GM18873 (cell line): Measurements from ENCODE around the gene ALOX5AP.
"Not testable (repeated sequence)": the region's sequence is repeated elsewhere in the genome, so short reads cannot be mapped to it uniquely, and the experiment has no call there.

Source experiments
- ATAC-seq: cut with Tn5 transposase; IDR thresholded peaks from one replicate; pipeline ENCODE4 v1.9.1; 2021; ENCODE audit warnings: mild to moderate bottlenecking, moderate library complexity, moderate number of reproducible peaks; ENCODE audit not compliant: unreplicated experiment, low FRiP score

The ALOX5AP gene

DNA sequence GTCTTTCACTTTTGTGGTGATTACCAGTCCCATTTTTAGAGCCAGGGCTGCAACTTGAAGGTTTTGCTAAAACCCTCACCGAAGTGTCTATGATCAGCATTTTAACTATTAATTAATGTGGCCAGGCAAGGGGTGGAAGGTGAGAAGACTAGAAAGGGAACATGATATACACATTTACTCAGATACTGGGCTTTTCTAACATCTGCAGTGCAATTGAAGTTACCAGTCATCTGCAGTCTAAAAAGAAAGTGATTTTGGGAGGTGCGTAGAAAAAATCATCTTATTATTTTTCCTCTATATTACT is 481 bp downstream of the ALOX5AP start:
- no peak for ATAC-seq

DNA sequence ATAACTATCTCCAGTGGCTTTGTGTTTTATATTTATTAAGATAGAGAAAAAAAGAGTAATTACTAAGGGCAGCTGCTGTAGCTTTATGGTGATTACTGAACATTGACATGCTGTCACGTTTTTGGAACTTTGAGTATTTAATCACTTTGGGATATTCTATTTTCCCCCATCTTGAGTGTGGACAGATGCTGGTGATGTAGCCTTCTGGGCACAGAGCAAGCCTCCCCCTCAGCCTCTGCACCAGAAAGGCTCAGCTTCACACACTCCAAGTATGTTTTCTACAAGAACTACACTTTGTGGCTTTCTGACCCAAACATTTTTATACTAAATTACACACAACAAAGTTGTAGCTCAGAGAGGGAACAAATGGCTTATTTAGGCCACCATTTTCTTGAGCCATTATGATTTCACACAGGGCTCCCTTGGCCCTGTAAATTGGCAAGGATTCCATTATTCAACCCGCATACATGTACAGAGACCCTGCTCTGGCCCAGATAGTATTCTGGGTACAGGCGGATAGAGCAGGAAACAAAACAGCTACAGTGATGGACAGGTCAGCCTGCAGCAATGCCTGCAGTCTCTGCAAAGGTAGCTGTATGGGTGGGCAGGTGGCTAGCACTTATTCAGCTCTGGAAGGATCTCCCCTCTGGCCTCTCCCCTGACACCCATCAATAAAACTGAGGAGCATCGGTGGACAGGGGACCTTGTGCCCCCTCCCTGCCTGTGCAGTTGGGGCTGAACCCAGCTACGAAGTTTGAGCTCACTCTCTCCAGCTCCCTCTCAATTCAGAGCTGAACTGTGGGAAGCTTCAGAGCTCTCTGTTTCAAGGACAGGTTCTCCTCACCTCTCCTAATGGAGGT is 1.3 kb downstream of the ALOX5AP start:
- no peak for ATAC-seq

DNA sequence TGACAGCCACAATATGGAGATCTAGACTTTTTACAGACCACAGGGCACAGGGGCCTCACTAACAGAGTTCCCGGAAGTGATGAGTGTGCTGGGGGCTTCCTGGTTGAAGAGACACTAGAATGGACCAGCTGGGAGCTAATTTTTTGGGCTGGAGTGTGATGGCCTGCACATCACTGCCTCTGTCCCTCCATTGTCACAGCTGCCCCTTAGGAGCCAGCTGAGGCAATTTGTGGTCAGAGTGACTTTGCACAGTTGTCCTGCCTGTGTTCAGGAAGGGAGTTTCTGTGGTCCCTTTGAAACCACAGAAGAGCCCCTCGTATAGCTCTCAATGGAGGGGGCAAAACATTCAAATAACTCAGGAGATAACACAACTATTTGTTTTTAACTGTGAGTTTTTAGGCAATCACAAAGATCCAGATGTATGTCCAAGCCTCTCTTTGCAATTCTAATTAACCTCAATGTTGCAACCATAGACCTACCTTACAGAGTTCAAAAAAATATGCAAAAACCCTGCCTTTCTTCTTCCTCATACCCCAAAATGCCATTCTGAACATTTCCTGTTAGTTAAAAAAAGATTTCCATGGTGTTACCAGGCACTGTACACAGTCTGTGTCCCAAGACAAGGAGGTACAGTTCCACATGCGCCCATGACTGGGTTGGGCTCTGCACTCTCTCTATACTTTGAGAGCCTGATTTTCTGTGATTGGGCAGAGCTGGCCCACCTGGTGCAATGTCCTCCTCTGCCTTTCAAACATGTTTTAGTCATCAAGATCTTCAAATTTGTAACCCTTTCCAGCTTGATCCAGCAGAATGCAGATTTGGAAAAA is 2.4 kb downstream of the ALOX5AP start:
- no peak for ATAC-seq

DNA sequence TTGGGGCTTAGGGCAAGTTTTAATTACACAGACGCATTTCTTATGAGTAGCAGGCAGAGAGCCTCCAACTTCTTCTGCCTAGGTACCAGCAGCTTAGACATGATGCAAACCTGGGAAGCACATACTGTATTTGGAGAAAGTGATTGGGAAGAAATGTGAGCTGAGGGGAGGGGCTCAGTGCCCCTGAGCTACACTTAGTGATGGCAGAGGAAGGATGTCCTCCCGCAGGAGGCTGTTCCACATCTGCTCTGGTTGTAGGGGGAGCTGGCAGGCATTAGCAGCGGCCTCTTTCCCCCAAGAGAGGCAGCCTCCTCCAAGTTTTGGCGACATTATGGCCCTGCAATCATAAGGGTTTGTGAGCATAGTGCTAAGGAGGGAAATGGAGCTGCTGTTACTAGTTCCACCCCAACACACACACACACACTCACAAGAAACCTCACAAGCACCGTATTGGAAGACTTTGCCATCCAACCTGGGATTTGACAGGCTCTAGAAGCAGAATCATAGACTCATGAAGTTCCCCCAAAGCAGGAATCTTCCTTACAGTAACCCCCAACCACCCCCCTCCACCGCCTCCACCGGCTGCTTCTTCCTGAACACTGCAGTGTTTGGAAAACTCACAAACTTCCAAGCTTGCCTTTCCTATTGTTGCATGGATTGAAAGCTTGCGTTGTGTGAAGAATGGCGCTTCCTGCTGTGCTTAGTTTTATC is 3.3 kb downstream of the ALOX5AP start:
- no peak for ATAC-seq

DNA sequence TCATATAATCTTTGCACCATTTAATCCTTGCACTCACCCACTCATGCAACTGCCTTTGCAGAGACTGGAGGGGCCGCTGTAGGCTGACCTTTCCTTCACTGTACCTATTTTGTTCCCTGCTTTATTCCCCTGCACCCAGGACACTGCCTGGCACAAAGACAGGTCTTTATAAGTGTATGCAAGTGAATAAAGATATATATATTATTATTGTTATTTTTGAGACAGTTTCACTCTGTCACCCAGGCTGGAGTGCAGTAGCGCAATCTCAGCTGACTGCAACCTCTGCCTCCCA is 3.8 kb downstream of the ALOX5AP start:
- no peak for ATAC-seq

DNA sequence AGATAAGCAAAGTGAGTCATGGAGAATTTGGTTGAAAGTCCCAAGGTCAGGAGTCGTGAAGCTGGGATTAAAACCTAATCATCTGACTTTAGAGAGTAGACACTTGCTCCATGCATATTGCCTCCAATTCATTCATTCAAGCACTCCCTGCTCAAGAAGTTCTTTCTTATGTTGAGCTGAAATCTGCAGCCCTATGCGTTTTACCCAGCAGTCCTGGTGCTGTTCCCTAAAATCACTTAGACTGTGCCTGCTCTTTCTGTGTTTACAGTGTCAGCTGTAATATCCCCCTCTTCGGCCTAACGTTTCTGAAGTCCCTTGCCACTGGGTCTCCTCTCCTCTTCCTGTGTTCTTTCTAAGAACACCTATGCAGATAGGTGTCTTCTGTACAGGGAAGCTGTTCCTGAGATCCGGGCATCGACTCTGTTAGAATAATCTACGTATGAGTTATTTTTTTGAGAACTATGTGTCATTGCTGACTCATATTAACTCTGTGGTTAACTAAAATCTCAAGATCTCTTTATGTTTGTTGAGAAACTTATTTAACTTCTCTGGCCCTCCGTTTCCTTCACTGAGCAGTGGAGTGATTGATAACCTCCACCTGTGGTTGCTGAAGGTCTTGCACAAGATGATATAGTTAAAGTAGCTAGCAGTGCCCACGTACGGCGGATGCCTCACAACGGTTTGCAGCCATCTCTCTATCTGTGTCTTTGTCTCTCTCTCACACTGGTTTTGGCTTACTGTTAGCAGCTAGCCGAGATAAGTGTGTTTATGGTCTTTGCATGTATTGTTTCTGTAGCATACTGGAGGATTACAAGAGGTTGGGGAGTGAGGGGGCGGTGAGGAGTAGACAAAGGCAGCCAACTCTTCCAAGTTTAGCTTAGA is 4.7 kb downstream of the ALOX5AP start:
- ATAC-seq, result peak; percentile 40

DNA sequence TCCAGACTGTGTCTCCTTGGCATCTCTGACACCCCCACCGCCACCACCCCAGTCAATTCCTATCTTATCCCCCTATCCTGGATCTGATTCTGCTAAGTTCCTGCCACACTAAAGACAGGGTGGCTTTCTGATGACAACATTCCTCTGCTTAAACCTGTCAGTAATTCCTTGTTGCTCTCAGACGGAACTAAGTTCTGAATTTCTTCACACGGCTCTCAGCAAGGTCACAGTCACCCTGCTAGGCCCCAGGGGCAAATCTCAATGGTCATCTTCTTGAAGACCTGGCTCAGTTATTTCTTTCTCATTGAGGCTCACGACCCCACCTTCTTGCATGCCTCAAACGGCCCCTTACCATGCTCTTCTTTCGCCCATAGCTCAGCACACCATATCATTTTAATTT is 7.6 kb downstream of the ALOX5AP start:
- no peak for ATAC-seq

GRCh38 chr13:30743319-30744055 is 8.1 kb downstream of the ALOX5AP start:
- no peak for ATAC-seq

DNA sequence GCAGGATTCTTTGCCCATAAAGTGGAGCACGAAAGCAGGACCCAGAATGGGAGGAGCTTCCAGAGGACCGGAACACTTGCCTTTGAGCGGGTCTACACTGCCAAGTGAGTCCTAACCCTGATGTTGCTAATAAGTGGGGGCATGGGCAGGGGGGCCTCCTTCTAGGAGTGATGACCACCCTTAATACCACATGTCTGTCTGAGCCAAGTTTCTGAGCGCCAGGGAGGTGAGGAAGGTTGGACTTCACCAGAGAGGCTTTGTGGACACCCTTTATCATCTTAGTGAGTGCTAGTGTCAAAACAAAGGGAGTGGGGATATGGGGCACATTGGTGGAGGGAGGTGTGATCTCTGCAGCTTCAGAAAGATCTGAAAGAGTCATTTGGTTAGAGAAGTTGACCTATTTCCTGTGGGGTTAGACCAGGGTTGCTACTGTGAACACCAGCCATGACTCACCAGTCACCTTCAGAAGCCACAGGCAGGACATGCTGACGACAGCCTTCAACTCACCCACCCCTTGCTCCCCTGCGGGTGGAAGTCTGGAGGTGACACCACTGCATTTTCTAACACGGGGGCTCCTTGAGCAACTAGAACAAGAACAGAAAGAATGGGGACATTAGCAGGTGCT is 8.8 kb downstream of the ALOX5AP start:
- ATAC-seq, result peak; percentile 97

DNA sequence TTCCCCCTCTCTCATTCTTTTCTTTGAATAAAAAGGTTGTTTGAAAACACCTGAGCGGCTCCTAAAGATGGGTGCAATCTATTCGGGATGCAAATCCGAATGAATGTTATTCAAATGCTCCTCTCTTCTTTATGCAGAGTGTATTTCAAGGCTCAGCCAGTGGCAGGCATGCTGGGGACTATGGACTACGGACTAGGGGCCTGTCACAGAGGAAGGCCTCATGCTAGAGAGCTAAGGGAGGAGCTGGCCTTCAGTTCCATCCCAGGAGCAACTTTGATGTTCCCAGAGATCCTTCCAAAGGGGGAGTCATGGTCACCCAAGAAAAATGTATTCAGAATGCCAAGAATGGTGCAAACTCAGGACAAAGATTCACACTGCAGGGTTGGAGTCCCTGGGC is 9.3 kb downstream of the ALOX5AP start:
- no peak for ATAC-seq

DNA sequence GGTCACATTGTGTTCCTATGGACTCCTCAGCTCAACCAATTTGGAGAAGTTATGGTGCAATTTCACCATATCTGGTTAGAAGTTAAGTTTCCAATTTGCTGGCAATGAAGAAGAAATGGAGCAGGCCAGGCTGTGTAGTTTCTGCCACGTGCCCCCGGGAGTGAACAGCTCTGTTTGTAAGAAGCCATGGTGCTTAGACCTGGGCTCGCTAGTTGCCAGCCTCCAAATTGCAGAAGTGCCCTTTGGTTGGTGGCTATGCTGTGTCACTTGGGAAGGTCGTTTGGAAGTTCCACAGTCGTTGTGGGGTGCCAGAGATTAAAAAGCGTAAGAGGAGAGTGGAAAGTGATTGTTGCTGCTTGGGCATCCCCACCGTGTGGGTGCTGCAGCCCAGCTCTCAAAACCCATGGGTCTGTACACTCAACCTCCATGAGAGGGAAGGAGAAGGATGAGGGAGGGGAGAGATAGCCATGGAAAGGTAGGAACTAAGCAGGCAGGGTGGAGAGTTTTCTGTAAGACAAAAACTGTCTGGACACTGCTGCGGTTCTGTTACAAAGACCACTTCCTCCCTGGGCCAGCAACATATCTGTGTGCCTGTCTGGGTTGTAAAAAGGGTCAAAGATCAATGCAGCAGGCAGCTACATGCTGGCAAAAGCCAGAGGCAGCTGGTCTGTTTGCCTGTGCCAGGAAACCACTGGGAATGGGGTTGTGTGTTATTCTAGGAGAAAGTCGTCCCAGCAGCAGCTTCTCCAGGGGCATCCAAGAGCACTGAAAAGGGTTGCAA is 10.8 kb downstream of the ALOX5AP start:
- ATAC-seq, result no peak

- ATAC-seq, result no peak
These were observed 11.4 kb downstream of the ALOX5AP start for GRCh38 chr13:30746791-30747190.

DNA sequence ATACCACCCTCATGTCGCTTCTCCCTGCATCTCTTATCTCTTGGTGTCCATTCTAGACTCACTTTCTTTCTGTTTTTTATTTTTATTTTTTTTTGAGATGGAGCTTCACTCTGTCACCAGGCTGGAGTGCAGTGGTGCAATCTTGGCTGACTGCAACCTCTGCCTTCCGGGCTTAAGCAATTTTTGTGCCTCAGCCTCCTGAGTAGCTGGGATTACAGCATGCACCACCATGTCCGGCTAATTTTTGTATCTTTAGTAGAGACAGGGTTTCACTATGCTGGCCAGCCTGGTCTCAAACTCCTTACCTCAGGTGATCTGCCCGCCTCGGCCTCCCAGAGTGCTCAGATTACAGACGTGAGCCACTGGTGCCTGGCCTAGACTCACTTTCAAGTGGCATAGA is 12.5 kb downstream of the ALOX5AP start:
- ATAC-seq, result not testable (repeated sequence)

GRCh38 chr13:30748717-30749116 is 13.4 kb downstream of the ALOX5AP start:
- no peak for ATAC-seq

GRCh38 chr13:30750036-30750435 is 14.7 kb downstream of the ALOX5AP start:
- no peak for ATAC-seq

DNA sequence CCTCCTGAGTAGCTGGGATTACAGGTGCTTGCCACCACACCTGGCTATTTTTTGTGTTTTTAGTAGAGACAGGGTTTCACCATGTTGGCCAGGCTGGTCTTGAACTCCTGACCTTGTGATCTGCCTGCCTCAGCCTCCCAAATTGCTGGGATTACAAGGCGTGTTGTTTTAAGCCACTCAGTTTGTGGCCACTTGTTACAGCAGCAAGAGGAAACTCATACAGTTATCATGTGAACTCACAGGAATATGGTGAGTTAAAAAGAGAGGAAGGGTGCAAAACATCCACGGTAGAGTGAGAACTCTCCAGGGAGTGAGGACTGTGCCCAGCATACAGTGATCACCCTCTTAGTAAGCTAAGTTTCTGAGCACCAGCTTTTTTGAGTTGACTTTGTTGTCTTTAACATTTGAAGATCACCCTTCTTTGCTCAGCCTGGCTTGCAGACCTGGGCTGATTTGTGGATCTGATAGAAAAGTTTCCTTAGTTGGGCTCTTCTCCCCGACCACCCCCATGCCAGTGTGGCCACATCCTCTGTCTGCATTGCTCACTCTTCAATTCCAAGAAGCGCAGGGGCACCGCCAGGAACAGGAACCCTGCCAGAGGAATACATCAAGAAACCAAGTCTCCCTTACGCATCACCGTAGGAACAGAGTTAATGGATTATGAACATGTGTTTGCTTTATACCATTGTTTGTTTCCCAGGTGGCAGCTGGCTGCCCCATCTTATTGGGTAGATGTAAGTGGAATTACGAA is 16.0 kb downstream of the ALOX5AP start:
- no peak for ATAC-seq

GRCh38 chr13:30752201-30752797 is 17.0 kb downstream of the ALOX5AP start:
- no peak for ATAC-seq
